ENCODE results near the gene PLAC9.
"Not testable (repeated sequence)": the region's sequence is repeated elsewhere in the genome, so short reads cannot be mapped to it uniquely, and the experiment has no call there.

PLAC9 gene

GRCh38 chr10:80140251-80140650 lies 7.7 kb downstream of the PLAC9 start:
- DNase-seq: no peak

- DNase-seq: no peak
These were observed 9.3 kb downstream of the PLAC9 start for GRCh38 chr10:80141696-80142460.

- no peak for DNase-seq
These were observed 11.7 kb downstream of the PLAC9 start for GRCh38 chr10:80144067-80144695.

- no peak for DNase-seq
These were observed 12.2 kb downstream of the PLAC9 start for GRCh38 chr10:80144696-80145131.

GRCh38 chr10:80145406-80146308 lies 13.1 kb downstream of the PLAC9 start:
- DNase-seq: not testable (repeated sequence)

- no peak for DNase-seq
These were observed 14.4 kb downstream of the PLAC9 start for GRCh38 chr10:80146918-80147317.

- DNase-seq: no peak
These were observed 15.8 kb downstream of the PLAC9 start for GRCh38 chr10:80148166-80148805.

GRCh38 chr10:80149123-80149522 lies 16.6 kb downstream of the PLAC9 start:
- no peak for DNase-seq

- DNase-seq: no peak
These were observed 17.6 kb downstream of the PLAC9 start for GRCh38 chr10:80150172-80150571.

GRCh38 chr10:80152820-80153219 lies 20.3 kb downstream of the PLAC9 start:
- no peak for DNase-seq

- DNase-seq: no peak
These were observed 20.9 kb downstream of the PLAC9 start for GRCh38 chr10:80153460-80153859.

- no peak for DNase-seq
These were observed 22.1 kb downstream of the PLAC9 start for GRCh38 chr10:80154626-80154977.

- no peak for DNase-seq
These were observed 22.6 kb downstream of the PLAC9 start for GRCh38 chr10:80154978-80155695.

- DNase-seq: no peak
These were observed 23.2 kb downstream of the PLAC9 start for GRCh38 chr10:80155696-80156215.

GRCh38 chr10:80156216-80156615 lies 23.7 kb downstream of the PLAC9 start:
- DNase-seq: no peak

GRCh38 chr10:80157561-80157960 lies 25.0 kb downstream of the PLAC9 start:
- no peak for DNase-seq

- no peak for DNase-seq
These were observed 25.6 kb downstream of the PLAC9 start for GRCh38 chr10:80158126-80158525.

GRCh38 chr10:80158598-80159127 lies 26.1 kb downstream of the PLAC9 start:
- DNase-seq: peak in 1 of 2 donors; percentile 37

- no peak for DNase-seq
These were observed 26.8 kb downstream of the PLAC9 start for GRCh38 chr10:80159166-80159873.

- no peak for DNase-seq
These were observed 28.1 kb downstream of the PLAC9 start for GRCh38 chr10:80160361-80161320.

Measured in hippocampal formation (tissue), 2 donors.